ENCODE measurements around the gene RAB29.
A peak's percentile ranks its signal among the peaks of the same experiment; 100 is the strongest.
"Not testable (repeated sequence)": the region's sequence is repeated elsewhere in the genome, so short reads cannot be mapped to it uniquely, and the experiment has no call there.

Gene RAB29

GRCh38 chr1:205763980-205764379 is 11.3 kb downstream of the RAB29 start:
- DNase-seq: no peak

DNA sequence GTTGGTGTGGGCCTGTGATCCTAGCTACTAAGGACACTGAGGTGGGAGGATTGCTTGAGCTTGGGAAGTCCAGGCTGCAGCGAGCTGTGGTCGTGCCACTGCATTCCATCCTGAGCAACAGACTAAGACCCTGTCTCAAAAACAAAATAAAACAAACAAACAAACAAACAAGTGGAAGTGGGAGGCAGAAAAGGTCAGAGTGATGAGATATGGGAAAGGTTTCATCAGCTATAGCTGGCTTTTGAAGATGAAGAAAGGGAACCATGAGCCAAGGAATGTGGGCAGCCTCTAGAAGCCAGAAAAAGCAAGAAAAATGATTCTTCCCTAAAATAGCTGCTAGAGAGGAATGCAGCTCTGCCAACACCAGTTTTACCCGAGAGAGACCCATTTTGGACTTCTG is 14.7 kb downstream of the RAB29 start:
- DNase-seq: no peak

GRCh38 chr1:205756552-205756951 is 18.7 kb downstream of the RAB29 start:
- no peak for DNase-seq

- no peak for DNase-seq
These were observed 20.4 kb downstream of the RAB29 start for GRCh38 chr1:205754857-205755256.

DNA sequence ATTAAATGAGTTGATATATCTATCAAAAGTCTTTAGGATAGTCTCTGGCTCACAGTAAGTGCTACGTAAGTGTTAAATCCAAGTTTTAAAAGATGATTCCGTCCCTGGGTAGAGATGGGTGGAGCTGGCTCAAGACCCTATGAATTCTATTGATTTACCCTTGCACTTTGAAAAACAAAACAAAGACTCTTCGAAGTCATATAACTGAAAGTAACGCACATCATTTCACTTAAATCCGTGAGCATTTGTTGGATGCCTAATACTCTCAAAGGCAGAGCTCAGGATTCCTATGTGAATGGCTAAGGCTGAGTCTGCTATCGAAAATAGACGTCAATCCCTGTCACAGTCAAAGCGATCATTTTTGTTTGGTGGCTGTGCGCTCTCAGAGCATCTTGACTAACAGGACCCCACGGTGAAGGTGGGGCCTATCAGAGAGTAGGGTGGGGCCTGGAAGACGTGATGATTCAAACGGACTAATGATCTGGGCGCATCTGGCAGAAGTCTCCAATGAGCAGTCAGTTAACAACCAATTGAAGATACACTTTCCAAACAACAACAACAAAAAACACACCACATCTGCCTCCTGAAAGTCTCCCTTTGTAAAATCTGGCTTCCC is 24.1 kb downstream of the RAB29 start:
- DNase-seq: no peak

DNA sequence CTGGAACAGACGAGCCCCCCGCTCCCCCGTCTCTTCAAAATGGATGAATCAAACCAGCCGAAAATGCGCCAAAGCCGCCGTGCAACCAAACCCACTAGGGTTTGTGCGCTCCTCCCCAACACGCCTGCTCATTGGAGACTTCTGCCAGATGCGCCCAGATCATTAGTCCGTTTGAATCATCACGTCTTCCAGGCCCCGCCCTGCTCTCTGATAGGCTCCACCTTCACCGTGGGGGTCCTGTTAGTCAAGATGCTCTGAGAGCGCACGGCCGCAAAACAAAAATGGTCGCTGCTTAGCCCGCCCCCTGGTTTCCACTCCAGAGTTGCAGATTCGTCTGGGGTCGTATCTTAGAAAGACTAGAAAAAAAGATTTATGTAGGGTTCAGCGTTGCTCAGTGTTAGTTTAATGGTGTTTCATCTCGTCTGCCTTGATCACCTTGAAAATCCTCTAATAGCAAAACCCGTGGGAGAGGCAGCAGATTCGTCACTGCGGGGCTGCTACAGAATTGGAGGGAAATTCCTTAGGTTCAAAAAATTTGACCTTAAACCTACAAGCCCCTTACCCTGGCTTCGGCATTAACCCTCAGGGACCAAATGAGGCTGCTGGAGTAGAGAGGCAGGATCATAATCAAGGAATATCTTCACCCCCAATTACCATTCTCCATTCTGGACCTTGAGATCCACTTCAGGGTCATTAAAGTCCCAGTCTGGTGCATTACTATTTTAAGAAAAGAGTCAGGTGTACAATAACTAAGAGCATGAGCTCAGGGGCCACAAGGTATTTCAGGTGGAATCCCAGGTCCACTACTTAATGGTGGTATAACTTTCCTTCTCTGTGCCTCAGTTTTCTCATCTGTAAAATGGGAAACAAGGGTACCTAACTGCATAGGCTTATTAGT is 24.9 kb downstream of the RAB29 start, which contains the start of gene NUCKS1:
Gene NUCKS1, minus strand, starts transcription at position 45 of the 898 bp plus-strand sequence. CDS start 209 bp downstream, outside the sequence.
- peak; percentile 94 for DNase-seq

DNA sequence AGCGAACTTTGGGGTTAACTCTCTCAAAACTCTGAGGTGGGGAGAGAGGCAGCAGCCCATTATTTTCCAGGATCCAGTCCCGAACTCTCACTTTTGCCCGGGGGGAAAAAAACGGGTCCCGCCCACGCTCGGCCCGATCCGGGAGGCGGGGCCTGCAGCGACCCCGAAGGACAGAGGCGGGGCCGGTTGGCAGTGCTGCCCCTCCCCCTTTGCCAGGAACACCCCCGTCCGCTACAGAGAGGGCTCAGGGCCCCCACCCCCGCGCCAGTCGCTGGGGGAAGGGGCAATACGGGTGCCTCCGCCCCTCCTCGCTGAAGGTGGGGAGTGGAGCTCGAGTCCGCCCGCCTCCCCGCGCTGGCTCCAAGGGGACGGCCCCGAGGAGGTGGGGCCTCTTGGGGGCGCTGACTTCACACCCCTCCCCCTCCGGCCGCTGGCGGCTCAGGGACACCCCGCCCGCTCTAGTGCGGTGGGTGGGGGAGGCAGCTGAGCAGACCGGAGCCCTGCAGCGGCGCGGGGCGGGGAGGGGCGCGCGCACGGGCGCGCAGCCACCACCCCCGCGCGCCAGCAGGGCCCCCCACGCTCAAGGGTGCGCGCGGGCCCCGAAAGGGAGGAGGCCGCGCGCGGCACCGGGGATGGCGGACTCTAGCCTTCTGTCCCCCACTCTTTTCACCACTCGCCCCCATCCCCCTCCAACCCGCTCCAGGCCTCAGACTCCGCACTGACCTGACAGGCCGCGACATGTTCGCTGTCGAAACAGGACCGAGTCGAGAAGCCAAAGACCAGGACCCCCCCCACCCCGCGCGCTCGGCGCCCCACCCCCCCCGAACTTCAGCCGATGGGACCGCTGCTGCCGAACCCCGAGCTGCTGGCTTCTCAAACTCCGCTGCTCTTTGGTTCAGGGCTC is 25.8 kb downstream of the RAB29 start:
- peak; percentile 51 for DNase-seq

- peak; percentile 27 for DNase-seq
These were observed 26.7 kb downstream of the RAB29 start for GRCh38 chr1:205748403-205749233.

GRCh38 chr1:205746757-205747412 is 28.4 kb downstream of the RAB29 start:
- no peak for DNase-seq

- no peak for DNase-seq
These were observed 30.9 kb downstream of the RAB29 start for GRCh38 chr1:205744403-205744802.

DNA sequence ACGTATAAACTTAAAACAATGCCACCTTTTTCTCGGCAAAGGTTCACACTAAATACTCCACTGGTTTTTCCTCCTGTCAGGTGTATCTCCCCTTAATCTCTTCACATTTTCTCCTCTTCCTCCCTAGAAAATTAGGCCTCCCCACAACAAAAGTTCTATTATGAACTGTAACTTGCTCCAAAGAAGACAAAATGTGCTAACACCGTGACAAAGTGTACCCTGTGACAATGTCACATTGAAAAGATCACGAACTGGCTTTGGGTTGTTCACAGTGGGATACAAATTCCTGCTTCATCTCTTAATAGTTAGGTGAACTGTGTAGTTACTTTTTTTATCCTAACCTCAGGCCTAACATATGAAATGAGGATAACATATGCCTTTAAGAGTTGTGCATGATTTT is 31.3 kb downstream of the RAB29 start:
- DNase-seq: no peak

GRCh38 chr1:205741681-205742080 is 33.6 kb downstream of the RAB29 start:
- no peak for DNase-seq

GRCh38 chr1:205739348-205740160 is 35.7 kb downstream of the RAB29 start:
- no peak for DNase-seq

- no peak for DNase-seq
These were observed 40.1 kb downstream of the RAB29 start for GRCh38 chr1:205735218-205735617.

DNA sequence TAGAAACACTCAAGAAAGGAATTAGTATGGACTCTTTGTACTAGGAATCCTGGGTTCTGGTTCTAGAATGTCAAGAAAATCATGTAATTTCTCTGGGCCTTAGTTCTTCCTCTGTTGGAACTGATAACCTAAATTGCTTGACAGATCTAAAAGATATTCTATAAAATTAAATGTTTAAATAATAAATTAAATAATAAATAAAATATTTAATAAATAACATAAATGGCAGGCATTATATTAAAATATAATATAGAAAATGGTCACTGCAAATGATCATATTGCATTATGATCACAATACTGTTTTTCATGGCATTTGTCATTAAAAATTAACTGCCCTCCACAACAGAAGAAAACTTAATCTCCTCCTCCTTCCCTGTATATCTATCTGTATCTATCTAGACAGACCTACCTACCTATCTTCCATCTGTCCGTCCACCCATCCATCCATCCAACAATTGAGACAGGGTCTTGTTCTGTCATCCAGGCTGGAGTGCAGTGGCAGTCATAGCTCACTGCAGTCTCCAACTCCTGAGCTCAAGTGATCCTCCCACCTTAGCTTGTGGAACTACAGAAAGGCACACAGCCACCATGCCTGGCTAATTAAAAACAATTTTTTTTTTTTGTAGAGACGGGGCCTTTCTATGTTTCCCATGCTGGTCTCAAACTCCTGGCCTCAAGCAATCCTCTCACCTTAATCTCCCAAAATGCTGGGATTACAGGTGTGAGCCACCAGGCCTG is 41.7 kb downstream of the RAB29 start:
- no peak for DNase-seq

GRCh38 chr1:205729945-205730610 is 45.2 kb downstream of the RAB29 start:
- DNase-seq: no peak

DNA sequence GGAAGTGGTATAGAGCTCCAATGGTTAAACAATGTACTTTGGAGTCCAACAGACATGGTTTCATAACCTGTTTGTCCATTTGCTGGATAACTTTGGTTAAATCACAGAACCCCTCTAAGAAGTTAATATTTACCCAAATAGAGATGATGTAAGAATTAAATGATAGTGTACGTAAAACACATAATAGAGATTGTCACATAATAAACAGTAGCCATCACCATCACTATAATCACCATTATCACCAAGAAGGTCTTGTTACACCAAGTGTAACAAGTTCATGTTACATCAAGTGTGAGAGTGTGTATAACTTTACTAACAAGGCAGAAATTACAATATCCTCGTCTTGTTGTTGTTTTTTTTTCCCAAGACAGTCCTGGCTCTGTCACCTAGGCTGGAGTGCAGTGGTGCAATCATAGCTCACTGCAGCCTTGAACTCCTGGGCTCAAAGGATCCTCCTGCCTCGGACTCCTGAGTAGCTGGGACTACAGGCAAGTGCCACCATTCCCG is 48.6 kb downstream of the RAB29 start:
- no peak for DNase-seq

GRCh38 chr1:205725514-205725913 is 49.8 kb downstream of the RAB29 start:
- DNase-seq: no peak

DNA sequence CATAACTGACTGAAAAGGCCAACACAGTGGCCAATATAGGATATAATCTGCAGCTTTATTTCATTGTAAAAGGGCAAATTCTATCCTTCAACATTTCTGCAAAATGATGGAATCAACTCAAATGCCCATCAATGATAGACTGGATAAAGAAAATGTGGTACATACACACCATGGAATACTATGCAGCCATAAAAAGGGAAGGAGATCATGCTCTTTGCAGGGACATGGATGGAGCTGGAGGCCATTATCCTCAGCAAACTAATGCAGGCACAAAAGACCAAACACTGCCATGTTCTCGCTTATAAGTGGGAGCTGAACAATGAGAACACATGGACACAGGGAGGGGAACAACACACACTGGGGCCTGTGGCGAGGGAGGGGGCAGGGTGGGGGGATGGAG is 54.5 kb downstream of the RAB29 start:
- not testable (repeated sequence) for DNase-seq
